Fibroblast of skin of back (primary cell): ENCODE measurements around the gene MAP4K3.

Experiments used
- DNase-seq: peaks from one replicate; pipeline ENCODE4 v3.0.0-alpha.2; 2013

Gene MAP4K3

GRCh38 chr2:39234754-39235153 lies 202.3 kb downstream of the MAP4K3 start:
- no peak for DNase-seq

GRCh38 chr2:39232141-39232540 lies 204.9 kb downstream of the MAP4K3 start:
- DNase-seq, result peak; percentile 44

GRCh38 chr2:39228413-39229209 lies 208.5 kb downstream of the MAP4K3 start:
- no peak for DNase-seq

- DNase-seq, result peak; percentile 63
Measured at GRCh38 chr2:39227628-39228412, 209.3 kb downstream of the MAP4K3 start.

GRCh38 chr2:39225567-39225966 lies 211.5 kb downstream of the MAP4K3 start:
- no peak for DNase-seq

- no peak for DNase-seq
Measured at GRCh38 chr2:39223909-39224308, 213.2 kb downstream of the MAP4K3 start.

GRCh38 chr2:39221459-39221858 lies 215.6 kb downstream of the MAP4K3 start:
- DNase-seq, result no peak

- DNase-seq, result no peak
Measured at GRCh38 chr2:39220136-39220535, 216.9 kb downstream of the MAP4K3 start.

- DNase-seq, result no peak
Measured at GRCh38 chr2:39218391-39218790, 218.7 kb downstream of the MAP4K3 start.

- no peak for DNase-seq
Measured at GRCh38 chr2:39217192-39217550, 219.9 kb downstream of the MAP4K3 start.

GRCh38 chr2:39216346-39217191 lies 220.5 kb downstream of the MAP4K3 start:
- no peak for DNase-seq

GRCh38 chr2:39215545-39215944 lies 221.5 kb downstream of the MAP4K3 start:
- no peak for DNase-seq

GRCh38 chr2:39213015-39213414 lies 224.1 kb downstream of the MAP4K3 start:
- DNase-seq, result no peak

GRCh38 chr2:39210846-39211245 lies 226.2 kb downstream of the MAP4K3 start:
- no peak for DNase-seq

GRCh38 chr2:39203382-39203781 lies 233.7 kb downstream of the MAP4K3 start:
- no peak for DNase-seq

- DNase-seq, result peak; percentile 0
Measured at GRCh38 chr2:39202639-39203369, 234.3 kb downstream of the MAP4K3 start.
